HepG2 (cell line): ENCODE data around the gene ORMDL3. TPM values are rescaled to one million over a fixed set of nuclear protein-coding genes. Genes with fewer than 3 reads are reported as not detected.
A peak's percentile ranks its signal among the peaks of the same experiment; 100 is the strongest.

ENCODE experiments used
- ATF1 ChIP-seq: IDR thresholded peaks from 2 replicates; pipeline ENCODE4 v1.6.1; 2016; ENCODE audit warnings: mild to moderate bottlenecking, control low read depth
- FOXA1 ChIP-seq, 2 experiments: fragments of 450-650 bp in 1 of 2; sonication (generic) in 1 of 2; formaldehyde crosslinking in 1 of 2; IDR thresholded peaks; 2 replicates each; pipeline versions ENCODE4 v1.4.0 to v1.6.1; 2016 to 2020; ENCODE audit warnings: missing genetic modification reagents in 1 of 2
- MZF1 ChIP-seq: sonication (generic); formaldehyde crosslinking; IDR thresholded peaks from 2 replicates; pipeline ENCODE4 v1.8.1; 2023; ENCODE audit warnings: mild to moderate bottlenecking, missing genetic modification reagents, borderline replicate concordance
- NAIF1 ChIP-seq: sonication (generic); formaldehyde crosslinking; IDR thresholded peaks from 2 replicates; pipeline ENCODE4 v1.5.0; 2020; ENCODE audit warnings: mild to moderate bottlenecking, missing genetic modification reagents, borderline replicate concordance
- NPAS2 ChIP-seq: sonication (generic); formaldehyde crosslinking; IDR thresholded peaks from 2 replicates; pipeline ENCODE4 v1.8.0; 2022; ENCODE audit warnings: mild to moderate bottlenecking, missing genetic modification reagents, borderline replicate concordance
- PCBP1 ChIP-seq: fragments of 200-400 bp; formaldehyde crosslinking; IDR thresholded peaks from 2 replicates; pipeline ENCODE4 v1.6.1; 2017; ENCODE audit warnings: mild to moderate bottlenecking, low read depth, low read length, borderline replicate concordance
- POLR2AphosphoS5 ChIP-seq: IDR thresholded peaks from 2 replicates; pipeline ENCODE4 v1.6.1; 2012; ENCODE audit warnings: low read depth, low read length
- SRY ChIP-seq: sonication (generic); formaldehyde crosslinking; IDR thresholded peaks from 2 replicates; pipeline ENCODE4 v1.8.0; 2022; ENCODE audit warnings: mild to moderate bottlenecking, missing genetic modification reagents
- U2AF2 ChIP-seq: fragments of 200-400 bp; formaldehyde crosslinking; IDR thresholded peaks from 2 replicates; pipeline ENCODE4 v1.6.1; 2017; ENCODE audit warnings: low read depth, mild to moderate bottlenecking, low read length
- XBP1 ChIP-seq: sonication (generic); formaldehyde crosslinking; IDR thresholded peaks from 2 replicates; pipeline ENCODE4 v1.5.0; 2020; ENCODE audit warnings: missing genetic modification reagents
- ZBTB3 ChIP-seq: sonication (generic); formaldehyde crosslinking; IDR thresholded peaks from 2 replicates; pipeline ENCODE4 v1.4.0; 2020; ENCODE audit warnings: low read depth, mild to moderate bottlenecking, moderate library complexity, missing genetic modification reagents, borderline replicate concordance
- ZC3H13 ChIP-seq: sonication (generic); formaldehyde crosslinking; IDR thresholded peaks from 2 replicates; pipeline ENCODE4 v1.8.1; 2023; ENCODE audit warnings: mild to moderate bottlenecking, missing genetic modification reagents, moderate library complexity
- ZEB1 ChIP-seq: IDR thresholded peaks from 2 replicates; pipeline ENCODE4 v1.6.1; 2012; ENCODE audit warnings: mild to moderate bottlenecking, low read depth, inconsistent platforms; ENCODE audit not compliant: insufficient replicate concordance
- ZFP62 ChIP-seq: sonication (generic); formaldehyde crosslinking; IDR thresholded peaks from 2 replicates; pipeline ENCODE4 v1.4.0; 2020; ENCODE audit warnings: missing genetic modification reagents
- ZNF124 ChIP-seq: sonication (generic); formaldehyde crosslinking; IDR thresholded peaks from 2 replicates; pipeline ENCODE4 v1.4.0; 2020; ENCODE audit warnings: missing genetic modification reagents
- ZNF430 ChIP-seq: sonication (generic); formaldehyde crosslinking; IDR thresholded peaks from 2 replicates; pipeline ENCODE4 v1.9.0; 2021; ENCODE audit warnings: mild to moderate bottlenecking, missing genetic modification reagents
- ZNF746 ChIP-seq: sonication (generic); formaldehyde crosslinking; IDR thresholded peaks from 2 replicates; pipeline ENCODE4 v1.8.0; 2022; ENCODE audit warnings: mild to moderate bottlenecking, missing genetic modification reagents
- ZNF790 ChIP-seq: sonication (generic); formaldehyde crosslinking; IDR thresholded peaks from 2 replicates; pipeline ENCODE4 v1.8.0; 2022; ENCODE audit warnings: missing genetic modification reagents, mild to moderate bottlenecking, borderline replicate concordance
- ZSCAN12 ChIP-seq: sonication (generic); formaldehyde crosslinking; IDR thresholded peaks from 2 replicates; pipeline ENCODE4 v1.9.0; 2021; ENCODE audit warnings: mild to moderate bottlenecking, missing genetic modification reagents
- polyA plus RNA-seq, 8 experiments: library from polyadenylated mRNA; depleted of rRNA in 3 of 8; stranded (reverse) in 7 of 8; unstranded in 1 of 8; fragments of >200 nt; fragmentation: Illumina TruSeq in 4 of 8; extraction: Trizol in 4 of 8; gene quantifications; 2 replicates each; pipeline versions ENCODE4 v1.2.1 to v1.2.3, GENCODE V29; 2011 to 2016; ENCODE audit warnings: low read depth in 4 of 8, missing spikeins in 1 of 8, mixed read lengths in 1 of 8; ENCODE audit not compliant: insufficient read depth in 1 of 8
- total RNA-seq, 5 experiments: library from RNA; depleted of rRNA; stranded (reverse); fragments of >200 nt; fragmentation: Illumina TruSeq; extraction: Trizol; gene quantifications; 2 replicates each; pipeline ENCODE4 v1.2.3, GENCODE V29; 2016; ENCODE audit warnings: low read depth in 1 of 5
- TF ChIP-seq, protein P1 (sequence below): sonication (generic); formaldehyde crosslinking; IDR thresholded peaks from 2 replicates; pipeline ENCODE4 v1.4.0; 2020; ENCODE audit warnings: missing genetic modification reagents
- TF ChIP-seq, protein P2 (sequence below): sonication (generic); formaldehyde crosslinking; IDR thresholded peaks from 2 replicates; pipeline ENCODE4 v1.4.0; 2020; ENCODE audit warnings: missing genetic modification reagents, borderline replicate concordance
- TF ChIP-seq, protein P3 (sequence below): sonication (generic); formaldehyde crosslinking; IDR thresholded peaks from 2 replicates; pipeline ENCODE4 v1.8.0; 2022; ENCODE audit warnings: mild to moderate bottlenecking, missing genetic modification reagents; ENCODE audit not compliant: insufficient replicate concordance
- TF ChIP-seq, protein P4 (sequence below): sonication (generic); formaldehyde crosslinking; IDR thresholded peaks from 2 replicates; pipeline ENCODE4 v1.4.0; 2020; ENCODE audit warnings: mild to moderate bottlenecking, missing genetic modification reagents

The ORMDL3 gene
- total and polyA plus RNA-seq, 2 of the 13 experiments (the other 11 are each of a cell fraction or from before 2014, with no cell fraction given), result 181 to 384 TPM

GRCh38 chr17:39924691-39925055, 2.7 kb downstream of the ORMDL3 start (continued):
- TF ChIP-seq POLR2AphosphoS5 (no peak; the same call in 1 of the 2 replicates), ZNF124 (CRISPR knock-in tag) (no peak), U2AF2 (no peak), NPAS2 (CRISPR knock-in tag) (no peak), ZC3H13 (CRISPR knock-in tag) (0 out of 2 replicates have a peak, but pooled peaks have one; percentile 34), ZEB1 (no peak), ATF1 (no peak), SRY (CRISPR knock-in tag) (peak; percentile 10; the same call in 1 of the 2 replicates), MZF1 (CRISPR knock-in tag) (0 out of 2 replicates have a peak, but pooled peaks have one; percentile 67), ZSCAN12 (CRISPR knock-in tag) (0 out of 2 replicates have a peak, but pooled peaks have one; percentile 25), ZBTB3 (CRISPR knock-in tag) (no peak), ZNF790 (no peak), ZNF430 (CRISPR knock-in tag) (peak; percentile 9; the same call in 1 of the 2 replicates), XBP1 (no peak), PCBP1 (no peak), ZNF746 (CRISPR knock-in tag) (no peak), ZFP62 (CRISPR knock-in tag) (no peak), NAIF1 (CRISPR knock-in tag) (peak; percentile 20; the same call in 1 of the 2 replicates), FOXA1 (IDR thresholded peaks at IDR 0.05) (no peak), FOXA1 (CRISPR knock-in tag; IDR thresholded peaks at IDR 0.05) (no peak)
- TF ChIP-seq, protein P1, sequence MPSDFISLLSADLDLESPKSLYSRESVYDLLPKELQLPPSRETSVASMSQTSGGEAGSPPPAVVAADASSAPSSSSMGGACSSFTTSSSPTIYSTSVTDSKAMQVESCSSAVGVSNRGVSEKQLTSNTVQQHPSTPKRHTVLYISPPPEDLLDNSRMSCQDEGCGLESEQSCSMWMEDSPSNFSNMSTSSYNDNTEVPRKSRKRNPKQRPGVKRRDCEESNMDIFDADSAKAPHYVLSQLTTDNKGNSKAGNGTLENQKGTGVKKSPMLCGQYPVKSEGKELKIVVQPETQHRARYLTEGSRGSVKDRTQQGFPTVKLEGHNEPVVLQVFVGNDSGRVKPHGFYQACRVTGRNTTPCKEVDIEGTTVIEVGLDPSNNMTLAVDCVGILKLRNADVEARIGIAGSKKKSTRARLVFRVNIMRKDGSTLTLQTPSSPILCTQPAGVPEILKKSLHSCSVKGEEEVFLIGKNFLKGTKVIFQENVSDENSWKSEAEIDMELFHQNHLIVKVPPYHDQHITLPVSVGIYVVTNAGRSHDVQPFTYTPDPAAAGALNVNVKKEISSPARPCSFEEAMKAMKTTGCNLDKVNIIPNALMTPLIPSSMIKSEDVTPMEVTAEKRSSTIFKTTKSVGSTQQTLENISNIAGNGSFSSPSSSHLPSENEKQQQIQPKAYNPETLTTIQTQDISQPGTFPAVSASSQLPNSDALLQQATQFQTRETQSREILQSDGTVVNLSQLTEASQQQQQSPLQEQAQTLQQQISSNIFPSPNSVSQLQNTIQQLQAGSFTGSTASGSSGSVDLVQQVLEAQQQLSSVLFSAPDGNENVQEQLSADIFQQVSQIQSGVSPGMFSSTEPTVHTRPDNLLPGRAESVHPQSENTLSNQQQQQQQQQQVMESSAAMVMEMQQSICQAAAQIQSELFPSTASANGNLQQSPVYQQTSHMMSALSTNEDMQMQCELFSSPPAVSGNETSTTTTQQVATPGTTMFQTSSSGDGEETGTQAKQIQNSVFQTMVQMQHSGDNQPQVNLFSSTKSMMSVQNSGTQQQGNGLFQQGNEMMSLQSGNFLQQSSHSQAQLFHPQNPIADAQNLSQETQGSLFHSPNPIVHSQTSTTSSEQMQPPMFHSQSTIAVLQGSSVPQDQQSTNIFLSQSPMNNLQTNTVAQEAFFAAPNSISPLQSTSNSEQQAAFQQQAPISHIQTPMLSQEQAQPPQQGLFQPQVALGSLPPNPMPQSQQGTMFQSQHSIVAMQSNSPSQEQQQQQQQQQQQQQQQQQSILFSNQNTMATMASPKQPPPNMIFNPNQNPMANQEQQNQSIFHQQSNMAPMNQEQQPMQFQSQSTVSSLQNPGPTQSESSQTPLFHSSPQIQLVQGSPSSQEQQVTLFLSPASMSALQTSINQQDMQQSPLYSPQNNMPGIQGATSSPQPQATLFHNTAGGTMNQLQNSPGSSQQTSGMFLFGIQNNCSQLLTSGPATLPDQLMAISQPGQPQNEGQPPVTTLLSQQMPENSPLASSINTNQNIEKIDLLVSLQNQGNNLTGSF (CRISPR knock-in tag), result 0 out of 2 replicates have a peak, but pooled peaks have one; percentile 50
- TF ChIP-seq, protein P2, sequence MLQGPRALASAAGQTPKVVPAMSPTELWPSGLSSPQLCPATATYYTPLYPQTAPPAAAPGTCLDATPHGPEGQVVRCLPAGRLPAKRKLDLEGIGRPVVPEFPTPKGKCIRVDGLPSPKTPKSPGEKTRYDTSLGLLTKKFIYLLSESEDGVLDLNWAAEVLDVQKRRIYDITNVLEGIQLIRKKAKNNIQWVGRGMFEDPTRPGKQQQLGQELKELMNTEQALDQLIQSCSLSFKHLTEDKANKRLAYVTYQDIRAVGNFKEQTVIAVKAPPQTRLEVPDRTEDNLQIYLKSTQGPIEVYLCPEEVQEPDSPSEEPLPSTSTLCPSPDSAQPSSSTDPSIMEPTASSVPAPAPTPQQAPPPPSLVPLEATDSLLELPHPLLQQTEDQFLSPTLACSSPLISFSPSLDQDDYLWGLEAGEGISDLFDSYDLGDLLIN (CRISPR knock-in tag), result 0 out of 2 replicates have a peak, but pooled peaks have one; percentile 9
- TF ChIP-seq, protein P3, sequence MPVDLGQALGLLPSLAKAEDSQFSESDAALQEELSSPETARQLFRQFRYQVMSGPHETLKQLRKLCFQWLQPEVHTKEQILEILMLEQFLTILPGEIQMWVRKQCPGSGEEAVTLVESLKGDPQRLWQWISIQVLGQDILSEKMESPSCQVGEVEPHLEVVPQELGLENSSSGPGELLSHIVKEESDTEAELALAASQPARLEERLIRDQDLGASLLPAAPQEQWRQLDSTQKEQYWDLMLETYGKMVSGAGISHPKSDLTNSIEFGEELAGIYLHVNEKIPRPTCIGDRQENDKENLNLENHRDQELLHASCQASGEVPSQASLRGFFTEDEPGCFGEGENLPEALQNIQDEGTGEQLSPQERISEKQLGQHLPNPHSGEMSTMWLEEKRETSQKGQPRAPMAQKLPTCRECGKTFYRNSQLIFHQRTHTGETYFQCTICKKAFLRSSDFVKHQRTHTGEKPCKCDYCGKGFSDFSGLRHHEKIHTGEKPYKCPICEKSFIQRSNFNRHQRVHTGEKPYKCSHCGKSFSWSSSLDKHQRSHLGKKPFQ (CRISPR knock-in tag), result peak; percentile 29
- TF ChIP-seq, protein P4, sequence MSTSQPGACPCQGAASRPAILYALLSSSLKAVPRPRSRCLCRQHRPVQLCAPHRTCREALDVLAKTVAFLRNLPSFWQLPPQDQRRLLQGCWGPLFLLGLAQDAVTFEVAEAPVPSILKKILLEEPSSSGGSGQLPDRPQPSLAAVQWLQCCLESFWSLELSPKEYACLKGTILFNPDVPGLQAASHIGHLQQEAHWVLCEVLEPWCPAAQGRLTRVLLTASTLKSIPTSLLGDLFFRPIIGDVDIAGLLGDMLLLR (CRISPR knock-in tag), result no peak
